Gastroesophageal sphincter (tissue), 3 donors: Measurements from ENCODE around the gene PCDH9.

Experiments
- POLR2A ChIP-seq, 2 donors: fragments of 450-650 bp; IDR thresholded peaks; one replicate each; pipeline ENCODE4 v1.6.1; 2017; ENCODE audit warnings: antibody characterized with exemption in 2 of 2, mild to moderate bottlenecking in 2 of 2, moderate library complexity in 1 of 2
- TF ChIP-seq, protein P1 (sequence below), 4 experiments: fragments of 200-600 bp in 2 of 4; fragments of 450-650 bp in 2 of 4; sonication (generic) in 1 of 4; IDR thresholded peaks; one replicate each; pipeline ENCODE4 v1.5.1; 2017 to 2019; ENCODE audit warnings: antibody characterized with exemption in 4 of 4, mild to moderate bottlenecking in 2 of 4, moderate library complexity in 2 of 4

DNA sequence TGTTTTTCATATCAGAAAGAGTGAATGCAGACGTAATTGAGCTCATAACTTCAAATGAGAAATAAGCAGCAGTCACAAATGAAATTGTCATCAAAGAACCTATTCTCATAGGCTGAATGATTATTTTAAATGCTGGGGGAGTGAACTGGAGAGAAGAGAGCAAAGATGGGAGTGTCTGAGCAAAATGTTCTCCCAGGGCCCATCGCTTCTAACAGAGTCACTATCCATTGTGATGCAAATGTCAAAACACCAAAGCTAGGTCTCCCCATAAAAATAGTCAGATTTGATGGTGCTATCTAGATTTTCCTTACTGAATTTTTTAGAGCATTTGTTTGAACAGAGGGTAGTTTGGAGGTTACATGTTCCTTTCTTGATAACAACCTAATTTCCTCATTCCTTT is 278.7 kb downstream of the PCDH9 start:
- TF ChIP-seq, protein P1, sequence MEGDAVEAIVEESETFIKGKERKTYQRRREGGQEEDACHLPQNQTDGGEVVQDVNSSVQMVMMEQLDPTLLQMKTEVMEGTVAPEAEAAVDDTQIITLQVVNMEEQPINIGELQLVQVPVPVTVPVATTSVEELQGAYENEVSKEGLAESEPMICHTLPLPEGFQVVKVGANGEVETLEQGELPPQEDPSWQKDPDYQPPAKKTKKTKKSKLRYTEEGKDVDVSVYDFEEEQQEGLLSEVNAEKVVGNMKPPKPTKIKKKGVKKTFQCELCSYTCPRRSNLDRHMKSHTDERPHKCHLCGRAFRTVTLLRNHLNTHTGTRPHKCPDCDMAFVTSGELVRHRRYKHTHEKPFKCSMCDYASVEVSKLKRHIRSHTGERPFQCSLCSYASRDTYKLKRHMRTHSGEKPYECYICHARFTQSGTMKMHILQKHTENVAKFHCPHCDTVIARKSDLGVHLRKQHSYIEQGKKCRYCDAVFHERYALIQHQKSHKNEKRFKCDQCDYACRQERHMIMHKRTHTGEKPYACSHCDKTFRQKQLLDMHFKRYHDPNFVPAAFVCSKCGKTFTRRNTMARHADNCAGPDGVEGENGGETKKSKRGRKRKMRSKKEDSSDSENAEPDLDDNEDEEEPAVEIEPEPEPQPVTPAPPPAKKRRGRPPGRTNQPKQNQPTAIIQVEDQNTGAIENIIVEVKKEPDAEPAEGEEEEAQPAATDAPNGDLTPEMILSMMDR (IDR thresholded peaks at IDR 0.05): no peak
- no peak for TF ChIP-seq POLR2A (IDR thresholded peaks at IDR 0.05)
